GM21367 (cell line): ENCODE measurements around the gene MAPK8IP1.

Source experiments
- ATAC-seq: cut with Tn5 transposase; IDR thresholded peaks from one replicate; pipeline ENCODE4 v1.9.1; 2021; ENCODE audit not compliant: unreplicated experiment

MAPK8IP1 gene

DNA sequence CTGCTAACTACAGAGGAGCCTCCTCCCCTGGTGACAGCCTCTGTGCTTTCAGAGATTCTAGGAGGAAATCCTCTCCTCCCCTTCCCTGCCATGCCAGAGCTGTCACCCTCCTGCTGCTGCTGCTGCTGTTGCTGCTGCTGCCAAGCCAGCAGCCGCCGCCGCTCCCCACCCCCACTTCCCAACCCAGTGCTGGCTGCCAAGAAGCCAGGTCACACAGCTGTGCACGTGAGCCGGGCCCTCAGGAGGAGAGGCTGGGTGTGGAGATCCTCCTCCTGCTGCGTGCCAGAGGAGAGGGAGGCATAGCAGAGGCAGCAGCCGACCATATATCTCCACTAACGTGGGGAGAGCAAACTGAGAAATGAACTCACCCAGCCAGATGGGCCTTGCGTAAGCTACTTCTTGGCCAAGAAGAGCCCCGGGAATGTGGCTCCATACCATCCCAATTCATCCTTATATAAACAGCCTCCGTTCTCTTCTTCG, 25.8 kb upstream of the MAPK8IP1 start:
- ATAC-seq = no peak

DNA sequence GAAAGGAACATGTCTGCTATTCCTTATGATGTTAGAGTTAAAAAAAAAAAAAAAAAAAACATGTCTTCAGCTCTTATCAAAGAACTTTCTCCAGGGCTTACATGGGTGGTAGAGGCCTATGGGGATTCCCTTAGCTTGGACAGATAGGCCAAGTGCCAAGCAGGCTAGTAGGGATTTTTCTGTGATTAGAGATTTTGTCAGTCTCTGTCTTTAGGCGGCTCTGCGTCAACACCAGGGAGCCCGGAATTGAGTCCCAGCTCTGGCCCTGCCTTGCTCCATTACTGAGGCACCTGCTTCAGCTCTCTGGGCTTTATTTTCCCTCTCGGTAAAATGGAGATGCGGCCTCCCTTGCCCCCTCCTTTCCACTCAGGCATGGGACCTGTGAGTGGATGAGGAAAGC, 25.1 kb upstream of the MAPK8IP1 start:
- no peak for ATAC-seq

DNA sequence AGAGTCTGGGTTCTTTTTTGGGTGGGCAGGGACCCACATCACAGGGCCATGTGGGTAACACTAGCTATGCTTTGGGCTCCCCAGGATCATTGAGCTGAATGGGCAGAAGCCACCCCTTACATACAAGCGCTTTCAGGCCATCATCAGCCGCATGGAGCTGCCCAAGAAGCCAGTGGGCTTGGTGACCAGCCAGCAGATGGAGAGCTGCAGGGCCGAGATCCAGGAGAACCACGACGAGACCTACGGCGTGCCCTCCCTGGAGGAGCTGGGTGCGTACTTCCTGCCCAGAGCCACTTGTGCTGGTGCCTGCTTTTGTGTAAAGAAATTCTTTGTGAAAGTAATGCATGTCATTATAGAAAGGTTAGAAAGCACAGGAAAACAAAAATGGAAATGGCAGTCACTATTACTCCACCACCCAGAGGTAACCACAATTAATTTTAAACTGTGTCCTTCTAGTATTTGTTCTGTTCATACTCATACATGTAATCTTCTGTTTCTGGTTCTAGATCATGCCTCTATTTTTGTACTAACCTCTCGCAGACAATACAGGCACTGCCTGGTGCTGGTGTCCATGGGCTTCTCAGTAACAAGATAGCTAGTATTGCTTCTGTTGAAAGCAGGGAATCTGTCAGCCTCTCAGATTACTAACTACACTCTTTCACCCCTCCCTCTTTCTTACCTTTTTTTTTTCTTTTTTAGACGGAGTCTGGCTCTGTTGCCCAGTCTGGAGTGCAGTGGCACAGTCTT, 24.5 kb upstream of the MAPK8IP1 start:
- no peak for ATAC-seq

- no peak for ATAC-seq
These were observed 21.4 kb upstream of the MAPK8IP1 start for GRCh38 chr11:45864041-45864440.

GRCh38 chr11:45869551-45869950, 15.9 kb upstream of the MAPK8IP1 start:
- no peak for ATAC-seq

DNA sequence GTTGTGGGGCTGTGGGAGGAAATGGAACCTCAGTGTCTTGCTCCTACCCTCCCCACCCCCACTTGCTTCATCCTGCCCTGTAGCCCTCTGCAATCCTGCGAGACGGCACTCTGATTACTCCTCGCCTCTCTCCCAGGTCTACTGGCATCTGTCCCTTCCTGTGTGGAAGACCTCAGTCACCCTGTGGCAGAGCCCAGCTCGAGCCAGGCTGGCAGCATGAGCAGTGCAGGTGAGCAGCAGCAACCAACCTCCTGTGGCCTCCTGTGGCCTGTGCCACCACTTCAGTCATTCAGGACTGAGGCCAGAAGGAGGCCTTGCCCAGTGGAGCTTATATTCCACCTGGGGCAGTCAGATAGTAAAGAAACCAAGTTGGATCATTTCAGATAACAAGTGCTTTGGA, 14.7 kb upstream of the MAPK8IP1 start:
- no peak for ATAC-seq

DNA sequence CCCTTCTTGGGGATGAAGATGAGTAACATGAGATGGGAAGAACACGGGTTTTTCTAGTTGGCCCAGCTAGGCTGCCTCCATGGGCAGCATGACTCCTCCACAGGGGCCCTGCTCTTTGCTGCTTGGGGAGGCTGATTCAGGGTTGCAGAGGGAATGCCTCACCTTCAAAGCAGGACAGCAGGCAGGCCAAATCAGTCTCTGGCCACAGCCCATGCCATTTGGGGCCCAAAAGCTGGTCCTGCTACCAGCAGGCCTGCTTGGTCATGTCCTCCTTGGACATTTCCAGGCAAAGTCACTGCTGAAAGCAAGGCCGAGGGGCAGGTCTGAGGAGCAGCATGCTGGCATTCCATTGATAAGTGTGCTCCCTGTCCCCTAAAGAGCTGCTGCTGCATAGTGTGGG, 13.8 kb upstream of the MAPK8IP1 start:
- no peak for ATAC-seq

DNA sequence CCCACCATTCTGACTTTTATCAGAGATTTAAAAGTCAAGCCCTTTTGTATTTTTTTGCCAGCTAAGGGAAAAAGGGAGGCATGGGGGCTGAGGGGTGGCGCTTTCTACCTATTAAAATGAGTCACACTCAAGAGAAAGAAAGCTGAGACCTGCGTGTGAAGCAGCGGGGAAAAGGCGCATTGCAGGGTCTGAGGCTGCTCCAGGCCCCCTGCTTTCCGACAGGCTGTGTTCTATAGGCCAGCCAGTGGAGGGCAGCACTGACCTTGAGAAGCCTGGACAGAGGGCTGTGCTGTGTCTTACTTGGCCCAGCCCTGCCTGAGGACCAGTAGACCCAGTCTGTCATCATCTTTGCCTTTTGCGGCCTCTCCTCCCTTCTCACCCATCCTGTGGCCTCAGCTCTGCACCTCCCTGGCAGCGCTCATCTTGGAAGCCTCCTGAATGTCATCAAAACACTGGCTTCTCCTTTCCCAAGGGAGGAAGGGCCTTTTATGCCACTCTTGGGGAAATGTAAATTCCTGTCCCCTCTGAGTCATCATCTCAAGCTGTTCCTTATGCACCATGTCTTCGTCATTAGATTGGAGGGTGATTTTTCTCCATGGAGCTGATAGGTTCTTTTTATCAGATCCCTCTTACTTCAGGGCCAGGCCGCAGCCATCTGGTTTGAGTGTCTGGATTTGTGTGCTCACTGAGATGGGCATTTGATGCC, 12.6 kb upstream of the MAPK8IP1 start:
- ATAC-seq = no peak

DNA sequence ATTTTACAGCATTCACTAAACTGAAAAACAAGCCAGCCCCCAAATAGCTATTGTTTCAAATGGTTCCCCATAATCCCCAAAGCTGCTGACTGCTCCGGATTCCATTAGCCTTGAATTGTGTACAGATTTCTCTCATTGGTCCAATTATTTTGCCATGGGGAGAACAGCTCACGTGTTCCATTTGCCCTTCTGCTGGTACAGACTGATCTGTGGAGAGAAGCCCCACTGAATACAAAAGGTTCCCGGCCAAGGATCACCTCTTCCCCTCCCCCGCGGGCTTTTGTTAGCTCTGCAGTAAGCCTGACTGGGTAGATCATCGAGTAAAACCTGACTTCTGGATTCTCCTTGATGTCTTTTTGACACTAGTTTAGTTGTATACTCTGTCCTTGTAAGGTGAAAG, 9.1 kb upstream of the MAPK8IP1 start:
- ATAC-seq = no peak

DNA sequence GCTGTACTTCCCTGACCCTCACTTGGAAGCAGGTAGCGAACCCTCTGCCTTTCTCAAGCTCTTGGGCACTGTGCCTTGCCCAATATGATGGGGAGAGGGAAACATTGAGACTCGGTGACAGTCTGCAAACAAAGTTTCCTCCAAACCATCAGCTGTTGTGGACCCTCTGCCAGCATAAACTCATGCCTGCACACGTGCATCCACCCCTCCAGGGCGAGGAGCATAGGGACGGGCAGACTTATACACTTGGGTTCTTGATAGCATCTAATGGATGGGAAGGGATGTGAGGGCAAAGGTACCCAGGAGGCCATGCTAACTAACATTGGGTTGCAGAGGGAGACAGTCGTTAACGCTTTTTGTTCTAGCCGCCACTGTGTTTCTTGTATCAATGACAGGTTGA, 8.2 kb upstream of the MAPK8IP1 start:
- no peak for ATAC-seq

DNA sequence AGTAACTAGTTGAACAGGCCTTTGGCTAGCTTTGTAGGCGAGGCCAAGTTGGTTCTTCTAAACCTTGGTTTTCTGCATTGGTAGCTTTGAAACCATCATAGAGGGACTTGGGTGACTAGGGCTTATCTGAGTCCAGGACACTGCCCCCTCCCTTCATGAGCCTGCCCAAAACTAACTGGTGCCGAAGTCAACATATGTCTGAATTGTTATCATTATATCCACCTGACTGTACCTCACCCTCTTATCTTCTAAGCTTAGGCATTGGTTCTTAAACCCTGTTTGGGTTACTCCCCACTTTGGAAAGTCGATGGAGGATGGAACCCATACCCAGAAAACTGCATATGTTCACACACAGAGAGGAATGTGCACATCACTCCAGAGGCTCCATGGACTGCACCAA, 7.6 kb upstream of the MAPK8IP1 start:
- no peak for ATAC-seq

GRCh38 chr11:45879803-45880686, 5.4 kb upstream of the MAPK8IP1 start:
- no peak for ATAC-seq

DNA sequence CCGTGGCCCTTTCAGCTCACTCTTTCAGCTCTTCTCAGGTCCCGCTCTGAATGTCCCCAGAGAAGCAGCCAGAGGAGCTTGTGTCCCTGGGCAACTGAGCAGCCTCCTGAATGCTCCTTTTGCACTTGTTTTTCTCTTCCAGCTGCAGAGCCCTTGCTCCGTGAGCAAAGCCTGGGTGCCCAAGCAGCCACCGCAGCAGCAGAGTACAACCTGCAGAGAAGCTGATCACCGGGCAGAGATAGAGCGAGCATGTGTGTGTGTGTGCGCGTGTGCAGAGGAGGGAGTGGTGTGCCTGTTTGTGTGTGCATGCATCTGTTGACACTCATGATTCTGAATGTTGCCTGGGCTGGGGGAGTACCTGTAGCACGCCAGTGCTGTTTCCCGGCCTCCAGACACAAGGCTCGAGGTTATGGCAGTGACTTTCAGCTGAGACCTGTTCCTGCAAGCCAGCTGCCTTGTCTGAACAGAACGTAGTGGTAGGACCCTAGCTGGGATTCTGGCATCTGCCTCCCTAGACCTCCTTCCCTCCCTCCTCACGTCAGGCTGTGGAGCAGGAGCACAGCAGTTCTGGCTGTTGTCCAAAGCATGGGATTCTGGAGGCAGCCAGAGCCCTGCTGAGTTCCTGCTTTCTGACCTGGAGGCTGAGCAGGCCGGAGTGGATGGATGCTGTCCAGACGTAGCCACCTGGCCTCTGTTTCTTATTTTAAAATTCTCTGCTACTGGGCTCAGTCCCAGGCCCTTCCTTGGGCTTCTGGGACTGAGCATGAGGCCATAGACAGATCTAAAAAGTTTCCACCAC, 4.5 kb upstream of the MAPK8IP1 start:
- no peak for ATAC-seq

DNA sequence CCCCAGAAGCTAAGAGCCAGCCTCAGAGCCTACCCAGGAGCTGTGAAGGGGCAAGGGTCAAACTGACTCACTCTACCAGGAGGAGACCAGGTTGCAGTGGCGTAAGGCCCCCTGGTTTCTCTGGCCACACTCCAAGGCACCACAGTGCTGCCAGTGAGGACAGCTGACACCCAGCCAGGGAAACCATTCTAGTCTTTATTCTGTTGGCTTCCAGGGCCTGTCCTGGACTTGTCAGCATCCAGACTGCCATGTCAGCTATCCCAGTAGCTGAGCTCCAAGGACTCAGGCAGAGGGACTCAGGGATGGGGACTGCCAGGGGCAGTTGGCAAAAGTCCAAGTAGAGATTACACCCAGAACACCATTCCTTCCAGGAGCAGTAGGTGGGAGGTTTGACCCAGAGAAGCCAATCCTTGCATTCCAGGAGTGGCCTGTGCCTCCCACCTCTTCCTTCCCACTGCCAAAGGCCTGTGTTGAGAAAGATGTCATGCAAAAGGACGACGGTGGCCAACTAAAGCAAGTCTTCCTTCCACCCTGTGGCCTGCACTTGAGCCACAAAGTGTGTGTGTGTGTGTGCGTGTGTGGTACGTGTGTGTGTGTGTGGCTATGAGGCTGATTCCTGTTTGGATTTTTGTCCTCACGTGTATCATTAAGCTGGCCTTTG, 3.6 kb upstream of the MAPK8IP1 start:
- ATAC-seq = no peak

DNA sequence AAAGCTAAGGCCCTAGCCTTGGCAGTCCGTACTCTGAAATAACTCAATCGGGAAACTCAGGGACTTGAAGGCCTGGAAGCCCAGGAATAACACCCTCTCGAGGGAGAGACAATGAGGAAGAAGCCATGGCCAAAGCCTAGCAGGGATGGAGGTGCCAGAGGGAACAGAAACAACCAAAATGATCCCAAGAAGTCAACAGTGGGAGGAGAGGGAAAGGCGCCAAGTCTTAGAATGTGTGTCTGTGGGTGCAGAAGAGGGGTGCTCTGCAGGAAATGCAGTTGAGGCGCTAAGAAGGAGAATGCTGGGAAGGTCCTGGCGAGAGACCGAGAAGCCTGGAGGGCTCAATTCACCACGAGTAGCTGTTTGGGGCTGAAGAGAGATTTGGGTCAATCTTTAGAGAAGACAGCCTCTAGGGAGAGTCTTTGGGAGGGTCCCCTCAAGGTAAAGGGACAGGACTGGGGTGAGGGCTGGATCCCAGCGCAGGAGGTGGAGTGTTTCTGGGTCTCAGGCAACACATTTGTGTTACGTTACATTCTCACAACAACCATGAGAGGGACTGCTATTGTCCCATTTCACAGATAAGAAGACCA, 760 bp upstream of the MAPK8IP1 start:
- no peak for ATAC-seq

DNA sequence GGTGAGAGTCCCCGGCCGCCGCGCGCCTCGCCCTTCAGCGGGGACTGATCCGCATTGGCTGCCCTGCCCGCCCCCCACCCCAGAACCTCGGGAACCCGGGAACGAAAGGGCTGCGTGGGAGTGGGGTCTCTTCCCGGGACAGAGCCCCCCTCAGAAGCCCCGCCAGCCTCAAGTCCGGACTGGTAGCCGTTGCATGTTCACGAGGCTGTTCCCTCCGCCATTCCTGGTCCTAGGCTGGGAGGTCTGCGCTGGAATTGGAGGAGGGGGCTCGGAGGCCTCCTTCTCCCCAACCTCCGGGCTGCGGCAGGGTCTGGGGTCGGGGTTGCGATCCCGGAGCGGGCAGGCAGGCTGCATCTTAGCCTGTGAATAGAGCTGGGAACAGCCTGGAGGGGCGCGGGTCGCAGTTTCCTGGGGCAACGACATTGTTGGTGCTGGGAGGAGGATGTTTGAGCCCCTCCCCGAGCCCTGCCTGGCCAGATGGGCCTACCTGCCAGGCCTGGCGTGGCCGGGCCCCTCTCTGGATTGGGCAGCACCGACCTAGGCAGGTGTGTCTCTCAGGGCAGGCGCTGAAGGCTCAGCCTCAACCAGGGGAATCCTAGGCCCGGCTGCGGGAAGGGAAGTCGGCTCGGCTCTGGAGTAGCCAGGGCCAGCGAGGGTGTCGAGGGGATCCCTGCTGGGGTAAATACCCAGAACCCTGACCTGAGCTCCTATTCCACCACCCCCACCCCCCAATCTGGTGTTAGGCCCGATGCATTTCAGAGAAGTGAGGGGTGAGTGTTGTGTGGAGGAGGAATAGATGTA, 670 bp downstream of the MAPK8IP1 start:
- ATAC-seq = no peak

- no peak for ATAC-seq
These were observed 1.5 kb downstream of the MAPK8IP1 start for GRCh38 chr11:45886816-45887520.

DNA sequence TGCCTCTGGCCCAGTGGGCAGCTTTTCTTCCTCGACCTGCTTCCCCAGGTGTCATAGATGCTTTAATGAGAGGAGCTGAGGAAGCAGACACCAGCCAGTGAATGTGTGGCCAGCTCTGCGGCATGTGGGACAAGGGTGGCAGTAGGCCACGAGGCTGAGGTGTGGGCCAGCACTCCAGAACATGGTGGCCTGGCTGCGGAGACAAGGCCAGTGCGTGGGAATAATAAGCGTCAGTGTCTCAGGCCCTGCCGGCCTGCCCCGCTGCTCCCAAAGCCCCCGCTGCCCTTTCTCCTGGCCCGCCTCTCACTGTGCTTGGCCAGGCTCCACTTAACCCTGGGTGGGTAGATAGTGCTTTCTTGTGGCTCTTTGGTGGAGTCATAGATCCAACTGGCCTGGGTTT, 2.1 kb downstream of the MAPK8IP1 start:
- no peak for ATAC-seq
